Mononuclear cell (primary cell): ENCODE measurements around the gene WDR31. TPM values are rescaled to one million over a fixed set of nuclear protein-coding genes. Genes with fewer than 3 reads are reported as not detected.

Experiments
- H3K27me3 ChIP-seq: 2 replicates; pipeline ENCODE4 v1.6.0; 2011; ENCODE audit warnings: low read length, control low read depth; ENCODE audit not compliant: insufficient read depth
- H3K4me1 ChIP-seq: 2 replicates; pipeline ENCODE4 v1.5.1; 2011; ENCODE audit warnings: mild to moderate bottlenecking, low read length, control low read depth; ENCODE audit not compliant: insufficient read depth
- H3K4me3 ChIP-seq: 2 replicates; pipeline ENCODE4 v1.5.1; 2011; ENCODE audit warnings: mild to moderate bottlenecking, low read length, moderate library complexity
- H3K9me3 ChIP-seq: 2 replicates; pipeline ENCODE4 v1.5.1; 2011; ENCODE audit warnings: low read depth, mild to moderate bottlenecking, control low read depth, low read length
- total RNA-seq: library from RNA; depleted of rRNA; stranded (reverse); fragments of >200 nt; gene quantifications from one replicate; pipeline ENCODE4 v1.2.3, GENCODE V29; 2012

WDR31 gene
- total RNA-seq, 1 donor, result 0.21 TPM

DNA sequence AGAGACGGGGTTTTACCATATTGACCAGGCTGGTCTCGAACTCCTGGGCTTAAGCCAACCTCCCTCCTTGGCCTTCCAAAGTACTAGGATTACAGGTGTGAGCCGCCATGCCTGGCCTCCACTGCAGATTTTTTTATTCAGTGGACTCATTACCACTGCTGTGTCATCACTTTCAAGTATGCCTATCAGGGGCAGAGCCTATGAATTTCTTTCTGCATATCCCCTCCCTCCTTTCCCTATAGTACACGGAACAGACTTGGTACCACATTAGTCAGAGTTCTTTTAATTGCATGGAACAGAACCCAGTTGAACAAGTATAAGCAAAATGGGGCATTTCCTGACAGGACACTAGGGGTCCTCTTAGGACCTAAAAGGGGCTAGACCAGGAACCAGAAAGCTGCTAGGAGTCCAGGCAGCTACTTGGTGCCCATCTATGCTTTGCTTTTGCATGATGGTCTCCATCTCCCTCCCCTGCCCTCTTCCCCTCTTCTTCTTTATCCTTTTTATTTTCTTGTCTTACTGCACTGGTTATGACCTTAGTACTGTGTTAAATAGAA is 15.0 kb upstream of the WDR31 start:
- peaks cover 2% of the 10 kb centered on the region for H3K27me3 ChIP-seq
- H3K4me1 ChIP-seq, result peaks cover 14% of the 10 kb centered on the region
- no peak overlapping the region for H3K4me3 ChIP-seq
- H3K9me3 ChIP-seq, result no peaks in the 10 kb centered on the region

DNA sequence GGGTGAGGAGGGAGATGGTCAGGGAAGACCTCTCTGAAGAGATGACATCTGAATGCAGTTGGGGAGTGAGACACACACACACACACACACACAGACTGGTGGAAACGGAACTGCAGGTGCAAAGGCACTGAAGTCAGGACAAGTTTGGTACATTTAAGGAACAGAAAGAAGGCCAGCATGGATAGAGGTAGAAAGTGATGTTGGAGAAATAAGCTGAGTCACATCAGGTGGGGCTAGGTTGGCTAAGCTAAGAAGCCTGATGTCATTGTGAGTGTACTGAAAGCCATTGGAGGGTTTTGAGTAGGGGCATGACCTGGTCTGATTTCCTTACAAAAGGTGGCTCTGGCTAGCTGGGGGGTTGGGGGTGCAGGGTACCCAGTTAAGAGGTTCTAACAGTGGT is 12.3 kb upstream of the WDR31 start:
- Histone ChIP-seq H3K4me3 (no peak overlapping the region), H3K27me3 (peaks cover 10% of the 10 kb centered on the region), H3K9me3 (no peaks in the 10 kb centered on the region), H3K4me1 (peaks cover 22% of the 10 kb centered on the region)

DNA sequence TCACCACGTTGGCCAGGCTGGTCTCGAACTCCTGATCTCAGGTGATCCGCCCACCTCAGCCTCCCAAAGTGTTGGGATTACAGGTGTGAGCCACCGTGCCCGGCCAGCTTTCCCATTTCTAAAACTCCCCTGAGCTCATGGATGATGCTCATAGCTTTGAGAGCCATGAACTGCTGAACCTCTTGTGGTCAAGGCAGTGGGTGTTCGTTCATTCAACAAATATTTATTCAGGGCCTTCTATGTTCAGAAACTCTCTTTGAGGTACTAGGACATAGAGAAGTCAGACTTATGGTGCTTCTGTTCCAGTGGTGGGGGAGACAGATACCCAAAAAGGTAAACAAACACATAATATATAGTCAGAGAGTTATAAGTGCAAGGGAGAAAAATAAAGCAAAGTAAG is 11.9 kb upstream of the WDR31 start:
- H3K9me3 ChIP-seq, result no peaks in the 10 kb centered on the region
- H3K4me3 ChIP-seq, result no peak overlapping the region
- H3K4me1 ChIP-seq, result peaks cover 22% of the 10 kb centered on the region
- peaks cover 10% of the 10 kb centered on the region for H3K27me3 ChIP-seq

DNA sequence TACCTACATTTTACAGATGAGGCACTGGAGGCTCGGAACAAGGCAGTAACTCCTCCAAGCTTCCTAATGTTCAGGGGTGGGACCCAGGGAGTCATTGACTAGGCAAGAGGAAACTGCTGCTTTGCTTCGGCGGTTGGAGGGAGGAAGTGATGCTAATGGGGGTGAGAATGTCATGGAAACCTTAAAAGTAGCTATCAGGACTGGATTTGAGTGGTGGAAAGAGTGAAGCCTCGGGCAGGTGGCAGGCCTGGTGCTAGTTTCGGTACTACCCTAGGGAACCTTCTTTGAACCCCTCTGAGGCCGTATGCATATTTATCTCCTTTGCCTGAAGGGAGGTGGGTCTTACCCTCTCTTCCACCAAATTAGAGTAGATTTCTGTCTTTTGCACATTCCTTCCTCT is 10.9 kb upstream of the WDR31 start:
- H3K4me3 ChIP-seq, result no peak overlapping the region
- H3K4me1 ChIP-seq, result peaks cover 22% of the 10 kb centered on the region
- H3K9me3 ChIP-seq, result no peaks in the 10 kb centered on the region
- H3K27me3 ChIP-seq, result peaks cover 10% of the 10 kb centered on the region

DNA sequence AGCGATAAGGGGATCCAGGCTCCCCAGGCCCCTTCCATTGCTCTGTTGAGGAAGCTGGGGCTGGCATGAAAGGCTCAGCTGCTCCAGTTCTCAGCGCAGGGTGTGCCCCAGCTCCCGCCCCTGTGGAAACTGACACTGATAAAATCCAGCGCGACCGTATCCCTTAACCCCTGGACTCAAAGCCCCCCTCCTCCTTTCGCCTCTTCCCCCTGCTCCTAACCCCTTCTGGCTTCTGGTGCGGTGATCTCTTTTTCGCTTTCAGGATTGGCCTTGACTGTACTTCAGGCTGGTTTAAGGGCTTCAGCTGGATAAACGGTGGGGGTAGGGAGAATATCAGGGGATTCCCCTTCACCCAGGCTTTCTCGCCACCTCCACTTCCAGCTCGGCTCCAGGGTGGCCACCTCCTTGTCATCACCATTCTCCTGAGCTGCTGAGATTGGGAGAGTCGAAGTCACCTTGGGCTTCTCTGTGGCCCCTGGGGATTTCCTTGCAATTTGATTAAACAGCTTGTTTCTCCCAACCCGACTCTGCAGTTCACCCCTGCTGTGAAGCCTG is 10.1 kb upstream of the WDR31 start:
- H3K9me3 ChIP-seq, result no peaks in the 10 kb centered on the region
- peak overlapping the region; percentile 37 for H3K4me3 ChIP-seq

DNA sequence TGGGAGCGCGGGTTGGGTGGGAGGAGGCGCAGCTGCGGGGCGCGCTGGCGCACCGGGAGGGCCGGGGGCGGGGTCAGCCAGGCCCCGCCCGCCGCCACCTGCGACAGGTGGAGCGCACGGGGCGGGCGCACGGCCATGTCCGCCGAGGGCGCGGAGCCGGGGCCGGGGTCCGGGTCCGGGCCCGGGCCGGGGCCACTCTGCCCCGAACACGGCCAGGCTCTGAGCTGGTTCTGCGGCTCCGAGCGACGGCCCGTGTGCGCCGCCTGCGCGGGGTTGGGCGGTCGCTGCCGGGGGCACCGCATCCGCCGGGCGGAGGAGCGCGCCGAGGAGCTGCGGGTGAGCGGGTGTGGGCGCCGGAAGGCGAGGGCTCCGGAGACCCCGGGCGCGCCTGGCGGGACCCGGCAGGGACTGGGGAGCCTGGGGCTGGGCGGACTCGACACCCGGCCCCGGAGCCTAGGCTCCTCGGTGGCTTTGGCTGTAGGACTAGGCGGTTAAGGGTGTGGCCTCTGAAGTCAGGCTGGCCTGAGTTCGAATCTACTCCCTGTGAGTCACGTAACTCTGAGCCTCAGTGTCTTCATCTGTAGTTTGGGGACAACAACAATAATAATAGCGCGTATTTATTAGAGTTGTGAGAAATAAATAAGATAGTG is 9.5 kb upstream of the WDR31 start, which contains the start of gene BSPRY:
BSPRY (plus strand) TSS at position 97 of the 650 bp plus-strand sequence; CDS start at position 136, 39 bp downstream.
- Histone ChIP-seq H3K4me3 (peak within 1 kb of the TSS; percentile 37), H3K4me1 (peaks cover 22% of the 10 kb centered on the region), H3K9me3 (no peaks in the 10 kb centered on the region), H3K27me3 (peaks cover 10% of the 10 kb centered on the region)

More for the DNA sequence above, 10.1 kb upstream of the WDR31 start:
- Histone ChIP-seq H3K4me1 (peaks cover 22% of the 10 kb centered on the region), H3K27me3 (peaks cover 10% of the 10 kb centered on the region)

DNA sequence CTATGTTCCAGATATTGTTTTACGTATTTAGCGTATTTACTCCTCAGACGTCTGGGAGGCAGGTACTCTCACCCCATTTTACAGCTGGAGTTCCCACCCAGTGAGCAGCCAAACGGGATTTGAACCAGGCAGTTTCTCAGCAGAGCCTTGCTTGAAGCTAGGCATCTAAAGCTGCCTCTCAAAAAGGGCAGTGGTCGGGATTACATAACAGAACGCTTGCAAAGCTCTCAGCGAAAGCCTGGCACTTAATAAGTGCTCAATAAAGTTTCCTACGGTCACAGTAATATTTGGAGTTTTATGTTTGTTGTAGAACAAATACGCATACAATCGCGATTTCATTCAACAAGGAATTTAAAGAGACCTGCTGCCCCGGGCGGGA is 9.0 kb upstream of the WDR31 start:
- Histone ChIP-seq H3K4me3 (peak overlapping the region; percentile 37), H3K27me3 (peaks cover 10% of the 10 kb centered on the region), H3K9me3 (no peaks in the 10 kb centered on the region), H3K4me1 (peaks cover 22% of the 10 kb centered on the region)

DNA sequence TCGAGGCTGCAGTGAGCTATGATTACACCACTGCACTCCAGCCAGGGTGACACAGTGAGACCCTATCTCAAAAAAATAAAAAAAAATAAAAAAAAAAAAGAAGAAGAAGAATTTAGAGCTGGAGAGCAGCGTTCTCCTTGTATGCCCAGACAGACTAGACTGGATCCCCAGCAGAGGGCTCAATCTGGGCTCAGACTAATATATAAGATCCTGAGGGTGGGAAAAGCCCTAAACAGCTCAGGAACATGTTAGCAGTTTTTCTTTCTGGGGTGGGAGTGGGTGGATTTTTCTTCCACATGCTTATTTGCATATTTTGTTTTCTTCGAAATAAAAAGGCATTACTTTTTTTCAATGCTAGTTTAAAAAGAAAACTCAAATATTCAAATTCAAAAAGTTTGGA is 8.4 kb upstream of the WDR31 start:
- Histone ChIP-seq H3K4me3 (no peak overlapping the region), H3K9me3 (no peaks in the 10 kb centered on the region), H3K4me1 (peaks cover 22% of the 10 kb centered on the region), H3K27me3 (peaks cover 10% of the 10 kb centered on the region)

DNA sequence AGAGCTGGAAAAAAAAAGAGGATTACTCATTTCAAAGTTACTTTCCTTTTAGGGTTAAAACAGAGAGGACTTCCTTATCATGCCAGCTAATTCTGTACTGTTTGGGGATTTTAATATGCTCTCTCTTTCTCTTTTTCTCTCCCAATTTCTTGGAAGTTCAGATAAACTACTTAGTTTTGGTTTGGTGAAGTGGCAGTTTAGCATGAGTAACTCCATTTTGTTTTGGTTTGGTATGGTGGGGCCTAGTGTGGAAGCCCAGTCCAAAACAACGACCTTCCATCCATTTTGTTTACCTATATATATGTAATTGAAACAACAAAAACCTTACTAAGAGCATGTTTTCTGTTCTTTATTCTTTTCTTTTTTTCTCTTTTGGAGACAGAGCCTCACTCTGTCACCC is 5.6 kb upstream of the WDR31 start:
- H3K4me1 ChIP-seq, result peaks cover 16% of the 10 kb centered on the region
- H3K27me3 ChIP-seq, result peaks cover 10% of the 10 kb centered on the region
- H3K9me3 ChIP-seq, result no peaks in the 10 kb centered on the region
- no peak overlapping the region for H3K4me3 ChIP-seq

DNA sequence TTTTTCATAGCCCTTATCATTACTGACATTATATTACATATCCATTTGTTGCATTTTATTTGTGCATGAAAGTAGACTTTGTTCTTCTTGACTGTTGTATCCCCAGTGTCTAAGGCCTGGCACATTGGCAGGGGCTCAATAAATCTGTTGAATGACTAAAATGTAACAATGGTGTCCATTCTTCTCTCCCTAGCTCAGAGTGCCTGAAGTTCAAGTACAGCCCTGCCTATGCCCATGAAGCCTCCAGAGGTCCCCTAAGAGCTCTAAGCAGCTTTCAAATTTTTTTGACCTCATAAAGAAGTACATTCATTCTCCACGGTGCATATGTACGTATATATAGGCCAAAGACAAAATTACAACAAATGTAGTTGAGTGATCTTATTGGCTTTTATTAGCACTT is 5.1 kb upstream of the WDR31 start:
- Histone ChIP-seq H3K4me1 (peaks cover 16% of the 10 kb centered on the region), H3K9me3 (no peaks in the 10 kb centered on the region), H3K4me3 (no peak overlapping the region), H3K27me3 (peaks cover 9% of the 10 kb centered on the region)

DNA sequence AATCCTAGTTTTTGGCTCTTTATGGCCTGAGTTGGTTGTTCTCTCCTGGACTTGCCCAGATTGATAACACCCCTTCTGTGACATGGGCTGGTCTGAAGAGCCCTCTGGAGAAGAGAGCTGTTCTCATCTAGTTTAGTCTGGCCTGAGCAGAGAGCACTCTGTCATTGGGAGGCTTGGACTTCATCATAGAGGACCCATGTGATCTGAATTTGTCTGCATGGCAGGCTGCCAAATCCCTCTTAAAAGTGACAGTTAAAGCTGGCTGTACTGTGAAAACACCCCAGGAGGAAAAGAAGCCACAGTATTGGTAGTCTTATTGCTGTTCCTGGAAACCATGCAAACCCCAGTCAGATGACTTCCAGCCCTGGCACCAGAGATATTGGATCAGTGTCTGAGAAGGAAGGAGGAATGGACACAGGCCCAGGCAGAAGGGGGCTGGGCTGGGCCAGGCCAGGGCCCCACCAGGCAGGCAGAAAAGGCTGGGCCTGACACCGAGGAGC is 3.7 kb upstream of the WDR31 start:
- no peak overlapping the region for H3K4me3 ChIP-seq
- peaks cover 14% of the 10 kb centered on the region for H3K4me1 ChIP-seq
- no peaks in the 10 kb centered on the region for H3K9me3 ChIP-seq
- H3K27me3 ChIP-seq, result peaks cover under 1% of the 10 kb centered on the region

DNA sequence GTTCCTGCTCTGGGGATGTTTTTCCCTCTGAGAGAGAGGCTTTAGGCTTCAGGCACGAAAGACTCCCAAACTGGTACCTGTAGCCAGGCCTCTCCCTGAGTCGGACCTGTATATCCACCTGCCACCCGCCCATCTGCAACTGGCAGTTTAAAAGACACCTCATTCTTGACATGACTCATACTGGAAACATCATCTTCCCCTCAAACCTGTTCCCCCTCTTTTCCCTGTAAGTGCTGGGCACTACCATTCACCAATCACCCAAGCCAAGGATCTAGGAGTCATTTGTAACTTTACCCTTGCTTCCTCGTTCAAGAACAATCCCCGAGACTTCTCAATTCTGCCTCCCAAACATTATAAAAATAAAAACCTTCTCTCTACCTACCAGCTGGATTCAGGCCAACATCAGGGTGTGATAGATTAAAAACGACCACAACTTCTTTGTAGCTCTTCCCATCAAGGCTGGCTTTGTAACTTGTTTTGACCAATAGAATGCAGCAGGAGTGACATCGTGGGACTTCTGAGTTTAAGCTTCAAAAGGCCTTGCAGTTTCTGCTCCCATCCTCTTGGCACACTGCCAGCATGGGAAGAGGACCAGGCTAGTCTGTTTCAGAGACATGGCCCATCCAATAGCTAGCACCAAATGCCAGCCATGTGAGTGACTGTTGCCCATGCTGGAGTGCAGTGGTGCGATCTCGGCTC is 1.8 kb upstream of the WDR31 start:
- Histone ChIP-seq H3K27me3 (no peaks in the 10 kb centered on the region), H3K4me3 (no peak overlapping the region), H3K4me1 (peaks cover 14% of the 10 kb centered on the region), H3K9me3 (no peaks in the 10 kb centered on the region)

DNA sequence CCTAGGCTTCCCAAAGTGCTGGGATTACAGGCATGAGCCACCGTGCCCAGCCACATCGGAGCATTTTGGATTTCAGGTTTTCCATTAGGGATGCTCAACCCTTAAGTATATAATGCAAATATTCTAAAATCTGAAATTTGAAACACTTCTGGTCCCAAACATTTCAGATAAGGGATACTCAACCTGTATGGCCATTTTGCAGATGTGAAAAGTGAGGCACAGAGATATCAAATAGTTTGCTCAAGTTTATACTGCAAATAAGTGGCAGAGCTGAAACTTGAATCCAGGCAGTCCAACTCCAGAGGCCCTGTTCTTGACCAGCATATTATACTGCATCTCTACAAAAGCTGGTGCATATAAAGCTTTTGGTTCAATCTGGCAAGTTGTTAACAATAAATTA is 2.4 kb downstream of the WDR31 start:
- no peak overlapping the region for H3K4me3 ChIP-seq
- no peaks in the 10 kb centered on the region for H3K9me3 ChIP-seq
- peaks cover 14% of the 10 kb centered on the region for H3K4me1 ChIP-seq
- H3K27me3 ChIP-seq, result no peaks in the 10 kb centered on the region

DNA sequence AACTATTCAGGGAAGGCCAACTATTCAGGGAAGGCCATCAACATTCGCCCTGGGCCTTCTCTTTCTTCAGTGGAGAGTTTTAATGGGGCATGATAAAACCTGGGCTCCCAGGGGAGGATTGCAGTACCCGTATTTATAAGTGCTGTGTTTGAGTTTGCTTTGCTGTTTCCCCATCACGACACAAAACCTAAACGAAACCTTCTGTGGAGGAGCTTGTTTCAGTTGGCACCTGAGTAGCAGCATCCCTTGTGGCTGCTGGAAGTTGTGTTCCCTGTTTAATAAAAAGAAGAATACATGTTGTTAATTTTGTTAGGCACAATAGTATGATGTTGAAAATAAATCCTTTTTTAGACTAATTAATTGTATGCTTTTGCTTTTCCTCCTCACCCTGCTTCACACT is 8.3 kb downstream of the WDR31 start:
- H3K4me3 ChIP-seq, result no peak overlapping the region
- H3K27me3 ChIP-seq, result no peaks in the 10 kb centered on the region
- no peaks in the 10 kb centered on the region for H3K9me3 ChIP-seq
- H3K4me1 ChIP-seq, result no peaks in the 10 kb centered on the region

DNA sequence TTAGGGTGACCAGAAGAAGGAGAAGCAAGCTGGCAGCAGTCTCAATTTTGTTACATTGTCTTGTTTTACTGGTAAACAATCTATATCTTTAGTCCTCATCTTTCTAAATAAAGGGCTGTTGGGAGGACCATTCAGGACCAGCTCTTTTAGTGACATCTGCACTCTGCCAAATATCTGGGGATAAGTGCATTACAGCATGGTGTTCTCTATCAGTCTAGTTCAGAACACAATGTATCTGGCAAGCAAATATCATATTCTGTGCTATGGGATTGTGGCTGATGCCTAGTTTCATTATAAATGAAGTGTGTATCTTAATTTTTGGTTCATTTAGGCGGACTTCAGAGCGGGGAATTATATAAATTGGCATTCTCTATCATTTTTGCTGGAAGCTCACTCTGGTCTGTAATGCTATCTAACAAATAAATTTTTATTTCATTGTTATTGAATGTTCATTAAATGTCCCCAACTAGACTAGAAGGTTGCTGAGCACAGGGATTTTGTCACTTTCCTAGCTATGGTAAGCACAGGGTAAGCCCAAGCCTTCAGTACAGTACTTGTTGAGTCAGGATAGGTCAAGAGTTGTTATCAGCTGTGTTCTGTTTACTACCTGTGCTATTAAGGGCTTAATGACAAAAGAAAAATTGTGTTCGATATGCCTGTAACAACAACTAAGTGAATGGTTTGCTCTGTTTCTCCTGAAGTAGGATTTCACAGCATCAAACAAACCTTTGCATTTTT is 11.9 kb downstream of the WDR31 start:
- Histone ChIP-seq H3K9me3 (no peaks in the 10 kb centered on the region), H3K4me3 (no peak overlapping the region), H3K27me3 (no peaks in the 10 kb centered on the region), H3K4me1 (no peaks in the 10 kb centered on the region)
